NCI-H2171 (cell line): ENCODE data around the gene MYO15A.

Experiments
- DNase-seq: peaks from one replicate; lab custom pipeline; 2025; lab: John Stamatoyannopoulos, UW

MYO15A gene

GRCh38 chr17:18136357-18136756 is 27.8 kb downstream of the MYO15A start:
- no peak for DNase-seq

GRCh38 chr17:18138065-18138749 is 29.7 kb downstream of the MYO15A start:
- DNase-seq = no peak

- no peak for DNase-seq
Measured at GRCh38 chr17:18139092-18139491, 30.5 kb downstream of the MYO15A start.

GRCh38 chr17:18139498-18139897 is 30.9 kb downstream of the MYO15A start:
- no peak for DNase-seq

- DNase-seq = no peak
Measured at GRCh38 chr17:18139949-18140348, 31.4 kb downstream of the MYO15A start.

GRCh38 chr17:18140648-18141047 is 32.1 kb downstream of the MYO15A start:
- no peak for DNase-seq

GRCh38 chr17:18141210-18141803 is 32.8 kb downstream of the MYO15A start:
- DNase-seq = peak; percentile 22

- no peak for DNase-seq
Measured at GRCh38 chr17:18142417-18142816, 33.9 kb downstream of the MYO15A start.

- no peak for DNase-seq
Measured at GRCh38 chr17:18143044-18143936, 34.7 kb downstream of the MYO15A start.

- DNase-seq = no peak
Measured at GRCh38 chr17:18144261-18144660, 35.7 kb downstream of the MYO15A start.

GRCh38 chr17:18144855-18145254 is 36.3 kb downstream of the MYO15A start:
- no peak for DNase-seq

- no peak for DNase-seq
Measured at GRCh38 chr17:18145811-18146210, 37.3 kb downstream of the MYO15A start.

GRCh38 chr17:18146259-18146658 is 37.7 kb downstream of the MYO15A start:
- no peak for DNase-seq

GRCh38 chr17:18146980-18147379 is 38.4 kb downstream of the MYO15A start:
- DNase-seq = no peak

- no peak for DNase-seq
Measured at GRCh38 chr17:18148586-18148985, 40.0 kb downstream of the MYO15A start.

GRCh38 chr17:18151290-18151689 is 42.7 kb downstream of the MYO15A start:
- no peak for DNase-seq

- DNase-seq = no peak
Measured at GRCh38 chr17:18155179-18155578, 46.6 kb downstream of the MYO15A start.

- no peak for DNase-seq
Measured at GRCh38 chr17:18156171-18156975, 47.8 kb downstream of the MYO15A start.

GRCh38 chr17:18156976-18157280 is 48.4 kb downstream of the MYO15A start:
- DNase-seq = no peak

- DNase-seq = no peak
Measured at GRCh38 chr17:18157354-18157985, 48.9 kb downstream of the MYO15A start.

GRCh38 chr17:18158022-18158600 is 49.6 kb downstream of the MYO15A start:
- DNase-seq = peak; percentile 27
